ENCODE results near the gene SIKE1.
"Not testable (repeated sequence)": the region's sequence is repeated elsewhere in the genome, so short reads cannot be mapped to it uniquely, and the experiment has no call there.

Gene SIKE1

DNA sequence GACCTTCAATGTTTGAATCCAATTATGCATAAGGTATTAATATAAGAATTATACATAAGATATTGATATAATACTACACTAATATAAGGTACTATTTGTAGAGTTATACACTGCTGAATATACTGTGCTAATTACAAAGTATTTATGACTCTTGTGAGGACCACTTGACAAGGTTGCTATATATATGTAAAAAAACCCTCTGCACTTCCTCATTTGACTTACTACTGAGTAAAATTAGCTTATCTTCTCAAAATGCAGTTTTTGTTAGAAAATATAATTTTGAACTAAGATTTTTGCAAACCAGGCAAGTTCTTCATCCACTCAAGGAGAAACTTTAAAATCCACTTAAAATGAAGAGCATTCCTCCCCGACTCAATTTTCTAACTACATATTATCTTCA, 8.5 kb downstream of the SIKE1 start:
- DNase-seq = no peak
- H3K4me3 Mint-ChIP-seq = no peak overlapping the region
- no peaks in the 10 kb centered on the region for H3K27me3 Mint-ChIP-seq
- H3K36me3 Mint-ChIP-seq (ENCODE audit: insufficient read depth) = peaks cover 46% of the 10 kb centered on the region
- H3K4me1 Mint-ChIP-seq (ENCODE audit: low read depth in 2 of 2) = no peaks in the 10 kb centered on the region
- H3K27ac Mint-ChIP-seq = no peak overlapping the region
- H3K9me3 Mint-ChIP-seq = no peaks in the 10 kb centered on the region
- ATAC-seq (replicated peaks) = no peak

- no peaks in the 10 kb centered on the region for H3K9me3 Mint-ChIP-seq
- ATAC-seq (replicated peaks) (no peak), DNase-seq (no peak)
- peaks cover 41% of the 10 kb centered on the region for H3K36me3 Mint-ChIP-seq (ENCODE audit: insufficient read depth)
- H3K4me1 Mint-ChIP-seq (ENCODE audit: low read depth in 2 of 2) = no peaks in the 10 kb centered on the region
- no peaks in the 10 kb centered on the region for H3K27me3 Mint-ChIP-seq
- H3K4me3 Mint-ChIP-seq = no peak overlapping the region
- H3K27ac Mint-ChIP-seq = no peak overlapping the region
Observed at GRCh38 chr1:114770989-114771388, 9.5 kb downstream of the SIKE1 start.

DNA sequence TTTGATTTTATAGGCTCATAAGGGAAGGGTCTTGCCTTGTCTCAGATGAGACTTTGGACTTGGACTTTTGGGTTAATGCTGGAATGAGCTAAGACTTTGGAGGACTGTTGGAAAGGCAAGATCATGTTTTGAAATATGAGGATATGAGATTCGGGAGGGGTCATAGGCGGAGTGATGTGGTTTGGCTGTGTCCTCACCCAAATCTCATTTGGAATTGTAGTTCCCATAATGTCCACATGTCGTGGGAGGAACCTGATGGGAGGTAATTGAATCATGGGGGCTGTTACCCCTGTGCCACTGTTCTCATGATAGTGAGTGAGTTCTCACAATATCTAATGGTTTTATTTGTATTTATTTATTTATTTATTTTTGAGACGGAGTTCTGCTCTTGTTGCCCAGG, 15.8 kb downstream of the SIKE1 start:
- Mint-ChIP-seq H3K4me3 (no peak overlapping the region), H3K9me3 (peaks cover 0 to 4% of the 10 kb centered on the region in 2 donors), H3K4me1 (ENCODE audit: low read depth in 2 of 2) (no peaks in the 10 kb centered on the region), H3K27ac (no peak overlapping the region), H3K27me3 (no peaks in the 10 kb centered on the region), H3K36me3 (ENCODE audit: insufficient read depth) (peaks cover 3% of the 10 kb centered on the region)
- ATAC-seq (replicated peaks) = no peak
- no peak for DNase-seq

- DNase-seq (no peak), ATAC-seq (replicated peaks) (no peak)
- peak overlapping the region; percentile 99 to 100 for H3K4me3 Mint-ChIP-seq
- H3K9me3 Mint-ChIP-seq = peaks cover 4 to 7% of the 10 kb centered on the region in 2 donors
- H3K36me3 Mint-ChIP-seq (ENCODE audit: insufficient read depth) = peaks cover 29% of the 10 kb centered on the region
- peaks cover 39 to 50% of the 10 kb centered on the region in 2 donors for H3K4me1 Mint-ChIP-seq (ENCODE audit: low read depth in 2 of 2)
- no peaks in the 10 kb centered on the region for H3K27me3 Mint-ChIP-seq
- peak overlapping the region; percentile 100 for H3K27ac Mint-ChIP-seq
Observed at GRCh38 chr1:114758256-114758832, 22.1 kb downstream of the SIKE1 start.

DNA sequence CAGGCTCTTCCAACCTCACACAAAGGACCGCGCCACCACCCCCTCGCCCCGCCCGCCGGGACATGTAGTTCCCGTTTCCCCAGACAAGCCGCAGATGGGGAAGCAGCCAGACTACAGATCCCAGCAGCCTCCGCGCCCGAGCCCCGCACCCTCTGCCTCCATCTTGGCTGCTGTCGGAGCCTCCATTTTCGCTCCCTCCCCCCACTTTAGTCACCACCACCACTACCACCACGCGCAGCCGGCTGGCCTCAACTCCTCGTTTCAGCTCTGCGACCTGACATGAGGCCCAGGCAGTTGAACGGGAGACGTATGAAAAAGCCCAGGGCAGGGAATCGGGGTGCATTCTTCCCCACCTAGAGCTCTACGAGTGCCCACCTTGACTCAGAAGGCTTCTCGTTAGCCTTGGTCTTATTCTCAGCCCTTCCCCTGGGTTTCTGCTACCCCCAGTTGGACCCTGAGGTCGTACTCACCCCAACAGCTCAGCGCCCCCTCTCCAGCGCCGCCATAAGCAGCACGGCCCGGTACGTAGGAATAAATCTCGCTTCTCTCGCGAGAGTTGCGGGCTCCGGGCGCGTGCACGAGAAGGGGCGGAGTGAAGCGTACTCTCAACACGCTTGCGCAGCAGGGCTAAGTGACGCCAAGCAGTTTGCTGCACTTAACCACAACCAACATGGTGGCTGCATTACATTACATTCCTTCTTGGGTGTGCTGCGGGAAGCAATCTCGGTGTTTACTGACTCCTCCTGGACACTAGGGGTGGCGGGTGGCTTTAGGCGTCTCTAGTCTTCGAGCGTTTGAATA, 22.8 kb downstream of the SIKE1 start, which contains the start of gene CSDE1:
CSDE1 (minus strand) TSS at position 530 of the 801 bp plus-strand sequence. CDS start 18,094 bp downstream, outside the sequence.
- Mint-ChIP-seq H3K4me3 (peak within 1 kb of the TSS; percentile 99 to 100), H3K9me3 (peaks cover 2 to 7% of the 10 kb centered on the region in 2 donors), H3K27ac (peak within 1 kb of the TSS; percentile 100), H3K4me1 (ENCODE audit: low read depth in 2 of 2) (peaks cover 40 to 52% of the 10 kb centered on the region in 2 donors), H3K36me3 (ENCODE audit: insufficient read depth) (peaks cover 29% of the 10 kb centered on the region), H3K27me3 (no peaks in the 10 kb centered on the region)
- ATAC-seq (replicated peaks) (peak; percentile 80), DNase-seq (peak; percentile 97 to 98 (median 98))

DNA sequence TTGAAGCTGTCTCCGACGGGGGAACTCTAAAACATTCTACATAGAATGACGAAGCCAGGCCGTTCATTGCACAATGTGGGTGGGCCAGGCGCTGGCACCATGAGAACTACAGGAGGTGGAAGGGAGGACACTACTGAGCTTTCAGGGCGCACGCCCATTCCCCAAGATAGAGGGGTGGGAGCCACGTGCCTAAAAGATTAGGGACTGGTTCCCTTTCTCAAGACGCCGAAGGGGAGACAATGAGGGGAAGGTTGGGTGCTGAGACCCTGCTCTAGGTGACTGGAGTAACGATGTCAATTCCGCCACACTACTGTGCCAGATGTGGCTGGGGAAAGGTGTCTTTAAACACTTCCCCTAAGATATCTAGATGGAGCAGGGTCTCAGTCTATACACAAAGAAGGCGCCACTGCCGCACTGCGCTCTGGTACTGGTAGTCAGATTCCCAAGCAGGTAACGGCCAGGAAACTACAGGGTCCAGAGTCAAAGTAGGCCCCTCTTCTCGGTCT, 23.5 kb downstream of the SIKE1 start:
- no peak for ATAC-seq (replicated peaks)
- DNase-seq = peak in 1 of 3 experiments; percentile 5
- no peaks in the 10 kb centered on the region for H3K27me3 Mint-ChIP-seq
- peaks cover 2 to 7% of the 10 kb centered on the region in 2 donors for H3K9me3 Mint-ChIP-seq
- peaks cover 47 to 59% of the 10 kb centered on the region in 2 donors for H3K4me1 Mint-ChIP-seq (ENCODE audit: low read depth in 2 of 2)
- peak overlapping the region; percentile 100 for H3K27ac Mint-ChIP-seq
- H3K36me3 Mint-ChIP-seq (ENCODE audit: insufficient read depth) = peaks cover 36% of the 10 kb centered on the region
- H3K4me3 Mint-ChIP-seq = peak overlapping the region; percentile 99 to 100

- H3K36me3 Mint-ChIP-seq (ENCODE audit: insufficient read depth) = peaks cover 42% of the 10 kb centered on the region
- H3K9me3 Mint-ChIP-seq = peaks cover 2 to 7% of the 10 kb centered on the region in 2 donors
- no peaks in the 10 kb centered on the region for H3K27me3 Mint-ChIP-seq
- peak overlapping the region; percentile 99 to 100 for H3K4me3 Mint-ChIP-seq
- DNase-seq (no peak), ATAC-seq (replicated peaks) (peak; percentile 7)
- H3K4me1 Mint-ChIP-seq (ENCODE audit: low read depth in 2 of 2) = peaks cover 54 to 66% of the 10 kb centered on the region in 2 donors
- peak overlapping the region; percentile 100 for H3K27ac Mint-ChIP-seq
Observed at GRCh38 chr1:114756009-114756892, 24.2 kb downstream of the SIKE1 start.

DNA sequence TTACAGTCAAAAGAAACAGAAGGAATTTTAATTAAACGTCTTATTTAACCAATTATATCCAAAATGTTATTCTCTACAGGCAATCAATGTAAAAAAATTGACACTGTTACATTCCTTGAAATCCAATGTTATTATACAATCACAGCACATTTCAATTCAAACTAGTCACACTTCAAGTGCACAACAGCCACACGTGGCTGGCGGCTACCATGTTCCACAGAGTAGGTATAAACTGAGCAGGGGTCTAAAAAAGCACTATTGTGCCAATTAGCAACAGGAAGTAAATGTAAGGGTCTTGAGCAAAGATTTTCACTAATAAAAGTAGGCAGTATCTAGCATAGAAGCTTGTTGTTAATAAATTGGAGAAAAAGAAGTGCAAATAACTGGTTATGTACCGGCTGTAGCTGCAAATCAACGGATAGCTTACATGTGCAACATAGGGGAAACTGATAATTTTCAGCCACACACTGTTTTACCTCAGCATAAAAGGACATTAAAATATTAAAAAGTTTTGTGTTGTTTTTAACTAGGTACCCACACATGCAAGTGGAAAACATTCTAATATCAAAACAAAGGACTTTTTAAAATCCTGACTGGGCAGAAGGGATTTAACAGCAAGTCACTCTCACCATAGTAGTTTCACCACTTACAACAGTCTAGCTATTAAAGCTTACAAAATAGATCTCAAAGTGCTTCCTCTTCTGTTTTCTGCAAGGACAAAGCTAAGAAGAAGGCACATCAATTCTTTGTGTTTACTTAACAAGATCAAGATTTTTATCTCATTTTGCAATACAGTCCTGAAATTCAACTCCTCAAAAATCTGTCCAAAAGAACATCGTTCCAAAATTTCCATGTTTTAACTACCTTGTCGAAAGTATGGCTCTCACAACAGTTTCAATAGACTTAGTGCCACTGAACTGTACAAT, 25.2 kb downstream of the SIKE1 start:
- Mint-ChIP-seq H3K9me3 (peaks cover 2 to 7% of the 10 kb centered on the region in 2 donors), H3K4me1 (ENCODE audit: low read depth in 2 of 2) (peaks cover 57 to 76% of the 10 kb centered on the region in 2 donors), H3K27ac (peak overlapping the region; percentile 100), H3K36me3 (ENCODE audit: insufficient read depth) (peaks cover 42% of the 10 kb centered on the region), H3K4me3 (peak overlapping the region; percentile 99 to 100), H3K27me3 (no peaks in the 10 kb centered on the region)
- ATAC-seq (replicated peaks) = no peak
- no peak for DNase-seq

DNA sequence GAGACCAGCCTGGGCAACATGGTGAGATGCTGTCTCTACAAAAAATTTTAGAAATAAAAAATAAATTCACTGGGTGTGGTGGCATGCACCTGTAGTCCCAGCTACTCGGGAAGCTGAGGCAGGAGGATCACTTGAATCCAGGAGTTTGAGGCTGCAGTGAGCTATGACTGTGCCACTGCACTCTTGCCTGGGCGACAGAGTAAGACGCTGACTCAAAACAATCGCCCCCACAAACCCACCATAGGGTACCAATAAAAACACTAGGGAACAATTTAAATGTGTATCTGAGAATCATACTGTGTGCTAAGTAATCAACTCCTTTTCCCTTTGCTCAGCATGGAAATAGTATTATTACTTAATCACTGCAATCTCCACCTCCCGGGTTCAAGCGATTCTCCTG, 26.8 kb downstream of the SIKE1 start:
- Mint-ChIP-seq H3K36me3 (ENCODE audit: insufficient read depth) (peaks cover 49% of the 10 kb centered on the region), H3K4me1 (ENCODE audit: low read depth in 2 of 2) (peaks cover 68 to 91% of the 10 kb centered on the region in 2 donors), H3K27ac (peak overlapping the region; percentile 76 to 100), H3K4me3 (peak overlapping the region; percentile 99 to 100)
- not testable (repeated sequence) for DNase-seq; H3K9me3 Mint-ChIP-seq; H3K27me3 Mint-ChIP-seq; ATAC-seq (replicated peaks)

GRCh38 chr1:114753143-114753542, 27.3 kb downstream of the SIKE1 start:
- Mint-ChIP-seq H3K36me3 (ENCODE audit: insufficient read depth) (peaks cover 55% of the 10 kb centered on the region), H3K4me1 (ENCODE audit: low read depth in 2 of 2) (peaks cover 67 to 91% of the 10 kb centered on the region in 2 donors)

GRCh38 chr1:114750780-114751179, 29.7 kb downstream of the SIKE1 start:
- Mint-ChIP-seq H3K27ac (peak overlapping the region; percentile 23 to 30), H3K4me3 (peak overlapping the region in 1 of 2 donors; percentile 99), H3K36me3 (ENCODE audit: insufficient read depth) (peaks cover 66% of the 10 kb centered on the region), H3K4me1 (ENCODE audit: low read depth in 2 of 2) (peaks cover 66 to 90% of the 10 kb centered on the region in 2 donors), H3K9me3 (no peaks in the 10 kb centered on the region), H3K27me3 (no peaks in the 10 kb centered on the region)
- ATAC-seq (replicated peaks) (no peak), DNase-seq (no peak)

More at GRCh38 chr1:114753143-114753542, 27.3 kb downstream of the SIKE1 start:
- ATAC-seq (replicated peaks) = no peak
- DNase-seq = no peak
- H3K27me3 Mint-ChIP-seq = no peaks in the 10 kb centered on the region
- peaks cover 0 to 1% of the 10 kb centered on the region in 2 donors for H3K9me3 Mint-ChIP-seq
- H3K4me3 Mint-ChIP-seq = peak overlapping the region; percentile 99 to 100
- no peak overlapping the region for H3K27ac Mint-ChIP-seq

- H3K4me3 Mint-ChIP-seq = peak overlapping the region in 1 of 2 donors; percentile 23
- no peaks in the 10 kb centered on the region for H3K9me3 Mint-ChIP-seq
- ATAC-seq (replicated peaks) (no peak), DNase-seq (no peak)
- H3K27me3 Mint-ChIP-seq = no peaks in the 10 kb centered on the region
- peak overlapping the region in 1 of 2 donors; percentile 23 for H3K27ac Mint-ChIP-seq
- H3K4me1 Mint-ChIP-seq (ENCODE audit: low read depth in 2 of 2) = peaks cover 58 to 86% of the 10 kb centered on the region in 2 donors
- peaks cover 74% of the 10 kb centered on the region for H3K36me3 Mint-ChIP-seq (ENCODE audit: insufficient read depth)
Observed at GRCh38 chr1:114749835-114750234, 30.6 kb downstream of the SIKE1 start.
